GM18520 (cell line): ENCODE measurements around the gene NFKBIE.
A peak's percentile ranks its signal among the peaks of the same experiment; 100 is the strongest.
"Not testable (repeated sequence)": the region's sequence is repeated elsewhere in the genome, so short reads cannot be mapped to it uniquely, and the experiment has no call there.

ENCODE experiments used
- ATAC-seq: cut with Tn5 transposase; IDR thresholded peaks from one replicate; pipeline ENCODE4 v1.9.1; 2021; ENCODE audit not compliant: unreplicated experiment

The NFKBIE gene

GRCh38 chr6:44265007-44265721, at the start of gene NFKBIE:
NFKBIE (minus strand) TSS chr6:44265551; CDS start chr6:44265346, 205 bp downstream.
- peak; percentile 37 for ATAC-seq

GRCh38 chr6:44314657-44315056, 49.3 kb upstream of the NFKBIE start:
- ATAC-seq = not testable (repeated sequence)

- peak; percentile 80 for ATAC-seq
Observed at GRCh38 chr6:44312901-44313788, 47.8 kb upstream of the NFKBIE start, which contains the start of gene AARS2. AARS2 (minus strand) TSS chr6:44313347; CDS start chr6:44313323, 24 bp downstream.

- no peak for ATAC-seq
Observed at GRCh38 chr6:44311767-44312166, 46.4 kb upstream of the NFKBIE start.

- ATAC-seq = no peak
Observed at GRCh38 chr6:44311304-44311703, 46.0 kb upstream of the NFKBIE start.

GRCh38 chr6:44310241-44310640, 44.9 kb upstream of the NFKBIE start:
- no peak for ATAC-seq

GRCh38 chr6:44309631-44310030, 44.3 kb upstream of the NFKBIE start:
- ATAC-seq = no peak

GRCh38 chr6:44309092-44309491, 43.7 kb upstream of the NFKBIE start:
- no peak for ATAC-seq

- ATAC-seq = no peak
Observed at GRCh38 chr6:44307217-44307616, 41.9 kb upstream of the NFKBIE start.

- no peak for ATAC-seq
Observed at GRCh38 chr6:44306710-44307109, 41.4 kb upstream of the NFKBIE start.

GRCh38 chr6:44305200-44305725, 39.9 kb upstream of the NFKBIE start:
- no peak for ATAC-seq

- no peak for ATAC-seq
Observed at GRCh38 chr6:44304282-44305199, 39.2 kb upstream of the NFKBIE start.

- ATAC-seq = no peak
Observed at GRCh38 chr6:44303842-44304241, 38.5 kb upstream of the NFKBIE start.

GRCh38 chr6:44302856-44303255, 37.5 kb upstream of the NFKBIE start:
- no peak for ATAC-seq

GRCh38 chr6:44301782-44302564, 36.6 kb upstream of the NFKBIE start:
- ATAC-seq = no peak

GRCh38 chr6:44301106-44301505, 35.8 kb upstream of the NFKBIE start:
- no peak for ATAC-seq

- no peak for ATAC-seq
Observed at GRCh38 chr6:44300292-44300823, 35.0 kb upstream of the NFKBIE start.

GRCh38 chr6:44298864-44299263, 33.5 kb upstream of the NFKBIE start:
- no peak for ATAC-seq

GRCh38 chr6:44298055-44298803, 32.9 kb upstream of the NFKBIE start:
- ATAC-seq = no peak
